HUES6 (cell line): Measurements from ENCODE around the gene PKNOX2.

Experiments used
- H3K27ac ChIP-seq: 2 replicates; pipeline ENCODE4 v1.7.0; 2013; ENCODE audit warnings: low read depth, mild to moderate bottlenecking, low read length, inconsistent platforms
- H3K27me3 ChIP-seq: 2 replicates; pipeline ENCODE4 v1.6.1; 2013; ENCODE audit warnings: low read length; ENCODE audit not compliant: control insufficient read depth, insufficient read depth
- H3K36me3 ChIP-seq: 2 replicates; pipeline ENCODE4 v1.6.1; 2013; ENCODE audit warnings: low read length; ENCODE audit not compliant: control insufficient read depth, insufficient read depth
- H3K4me1 ChIP-seq: 2 replicates; pipeline ENCODE4 v1.6.1; 2013; ENCODE audit warnings: low read length; ENCODE audit not compliant: control insufficient read depth, insufficient read depth
- H3K4me3 ChIP-seq: 2 replicates; pipeline ENCODE4 v1.5.1; 2013; ENCODE audit warnings: low read depth, low read length
- H3K9ac ChIP-seq: one replicate; pipeline ENCODE4 v1.6.1; 2013; ENCODE audit warnings: mild to moderate bottlenecking, low read length
- H3K9me3 ChIP-seq: 2 replicates; pipeline ENCODE4 v1.6.1; 2013; ENCODE audit warnings: low read depth, low read length; ENCODE audit not compliant: control insufficient read depth, insufficient read depth

PKNOX2 gene

GRCh38 chr11:125303694-125304093 is 139.1 kb downstream of the PKNOX2 start:
- H3K27me3 ChIP-seq: no peaks in the 10 kb centered on the region
- no peak overlapping the region for H3K9ac ChIP-seq
- no peak overlapping the region for H3K27ac ChIP-seq
- H3K4me3 ChIP-seq: no peak overlapping the region
- H3K4me1 ChIP-seq: peaks cover 4% of the 10 kb centered on the region
- no peaks in the 10 kb centered on the region for H3K36me3 ChIP-seq
- no peaks in the 10 kb centered on the region for H3K9me3 ChIP-seq

GRCh38 chr11:125304136-125304535 is 139.6 kb downstream of the PKNOX2 start:
- Histone ChIP-seq H3K4me3 (no peak overlapping the region), H3K9me3 (no peaks in the 10 kb centered on the region), H3K27me3 (no peaks in the 10 kb centered on the region), H3K36me3 (no peaks in the 10 kb centered on the region), H3K9ac (no peak overlapping the region), H3K4me1 (peaks cover 4% of the 10 kb centered on the region), H3K27ac (no peak overlapping the region)

- H3K27me3 ChIP-seq: no peaks in the 10 kb centered on the region
- H3K9me3 ChIP-seq: no peaks in the 10 kb centered on the region
- no peak overlapping the region for H3K27ac ChIP-seq
- H3K4me1 ChIP-seq: peaks cover 4% of the 10 kb centered on the region
- H3K4me3 ChIP-seq: no peak overlapping the region
- H3K36me3 ChIP-seq: no peaks in the 10 kb centered on the region
- no peak overlapping the region for H3K9ac ChIP-seq
These were observed 140.3 kb downstream of the PKNOX2 start for GRCh38 chr11:125304876-125305275.

- Histone ChIP-seq H3K4me3 (no peak overlapping the region), H3K27me3 (no peaks in the 10 kb centered on the region), H3K4me1 (peaks cover 4% of the 10 kb centered on the region), H3K36me3 (no peaks in the 10 kb centered on the region), H3K27ac (no peak overlapping the region), H3K9ac (no peak overlapping the region), H3K9me3 (no peaks in the 10 kb centered on the region)
These were observed 140.8 kb downstream of the PKNOX2 start for GRCh38 chr11:125305345-125305744.

GRCh38 chr11:125306476-125306875 is 141.9 kb downstream of the PKNOX2 start:
- Histone ChIP-seq H3K27me3 (no peaks in the 10 kb centered on the region), H3K4me3 (no peak overlapping the region), H3K27ac (no peak overlapping the region), H3K36me3 (no peaks in the 10 kb centered on the region), H3K9ac (no peak overlapping the region), H3K9me3 (no peaks in the 10 kb centered on the region), H3K4me1 (peaks cover 2% of the 10 kb centered on the region)

GRCh38 chr11:125308246-125308645 is 143.7 kb downstream of the PKNOX2 start:
- Histone ChIP-seq H3K27ac (no peak overlapping the region), H3K4me1 (peaks cover 17% of the 10 kb centered on the region), H3K9ac (no peak overlapping the region), H3K27me3 (no peaks in the 10 kb centered on the region), H3K36me3 (no peaks in the 10 kb centered on the region), H3K9me3 (no peaks in the 10 kb centered on the region), H3K4me3 (no peak overlapping the region)

GRCh38 chr11:125312391-125312790 is 147.8 kb downstream of the PKNOX2 start:
- no peak overlapping the region for H3K4me3 ChIP-seq
- peaks cover 3% of the 10 kb centered on the region; the same call in 1 of the 2 replicates for H3K27me3 ChIP-seq
- H3K27ac ChIP-seq: no peak overlapping the region
- H3K9ac ChIP-seq: no peak overlapping the region
- peaks cover 6% of the 10 kb centered on the region; the same call in 1 of the 2 replicates for H3K9me3 ChIP-seq
- H3K36me3 ChIP-seq: no peaks in the 10 kb centered on the region
- H3K4me1 ChIP-seq: peaks cover 41% of the 10 kb centered on the region

- Histone ChIP-seq H3K27ac (no peak overlapping the region), H3K9ac (no peak overlapping the region), H3K4me3 (no peak overlapping the region), H3K27me3 (peaks cover 3% of the 10 kb centered on the region; the same call in 1 of the 2 replicates), H3K9me3 (peaks cover 10% of the 10 kb centered on the region; the same call in 1 of the 2 replicates), H3K4me1 (peaks cover 41% of the 10 kb centered on the region), H3K36me3 (no peaks in the 10 kb centered on the region)
These were observed 148.3 kb downstream of the PKNOX2 start for GRCh38 chr11:125312812-125313211.

GRCh38 chr11:125313271-125314219 is 149.0 kb downstream of the PKNOX2 start:
- H3K27ac ChIP-seq: no peak overlapping the region
- no peaks in the 10 kb centered on the region for H3K36me3 ChIP-seq
- H3K9ac ChIP-seq: no peak overlapping the region
- peaks cover 10% of the 10 kb centered on the region; the same call in 1 of the 2 replicates for H3K9me3 ChIP-seq
- no peak overlapping the region for H3K4me3 ChIP-seq
- H3K27me3 ChIP-seq: peaks cover 3% of the 10 kb centered on the region; the same call in 1 of the 2 replicates
- H3K4me1 ChIP-seq: peaks cover 41% of the 10 kb centered on the region

- Histone ChIP-seq H3K27me3 (peaks cover 3% of the 10 kb centered on the region; the same call in 1 of the 2 replicates), H3K4me3 (no peak overlapping the region), H3K27ac (no peak overlapping the region), H3K9ac (no peak overlapping the region), H3K36me3 (no peaks in the 10 kb centered on the region), H3K9me3 (peaks cover 10% of the 10 kb centered on the region; the same call in 1 of the 2 replicates), H3K4me1 (peaks cover 41% of the 10 kb centered on the region)
These were observed 149.9 kb downstream of the PKNOX2 start for GRCh38 chr11:125314276-125315078.
